Pancreas (tissue), 10 donors: ENCODE measurements around the gene CDC23. TPM values are rescaled to one million over a fixed set of nuclear protein-coding genes. Genes with fewer than 3 reads are reported as not detected.

Experiments
- ATAC-seq, 4 donors: fragments of 200-7000 bp; cut with Tn5 transposase; one replicate each; pipeline versions ENCODE4 v1.8.0 to v1.9.1; 2020; ENCODE audit warnings: mild to moderate bottlenecking in 4 of 4, moderate library complexity in 4 of 4
- DNase-seq, 6 donors: peaks; one replicate each; pipeline ENCODE4 v3.0.0-alpha.2; 2020
- FAIRE-seq: peaks from 2 replicates; lab custom pipeline; 2012; peaks lifted over from hg19 to GRCh38; lab: Jason Lieb, UNC
- H3K27ac ChIP-seq, 4 donors: fragments of 200-600 bp; sonication (generic); 1 replicate in 3 of 4; 2 replicates in 1 of 4; pipeline versions ENCODE4 v1.5.0 to v1.8.0; 2020
- H3K27me3 ChIP-seq, 4 donors: fragments of 200-600 bp; one replicate each; pipeline ENCODE4 v1.8.0; 2021
- H3K36me3 ChIP-seq, 3 donors: fragments of 200-600 bp; sonication (generic) in 1 of 3; one replicate each; pipeline versions ENCODE4 v1.5.0 to v1.8.0; 2020 to 2021
- H3K4me1 ChIP-seq, 3 donors: fragments of 200-600 bp; one replicate each; pipeline ENCODE4 v1.8.0; 2021
- H3K4me3 ChIP-seq, 4 donors: fragments of 200-600 bp; sonication (generic) in 2 of 4; one replicate each; pipeline versions ENCODE4 v1.5.0 to v1.8.0; 2020 to 2021
- H3K9me3 ChIP-seq, 4 donors: fragments of 200-600 bp; one replicate each; pipeline ENCODE4 v1.8.0; 2021
- WGBS, 2 donors: extraction: QIAGEN DNeasy Blood & Tissue Kit; methylation state at CpG; one replicate each; pipeline ENCODE4 v1.1.7; 2013; 5-methylcytosine and 5-hydroxymethylcytosine counted together
- intact Hi-C, 3 donors: fragments of 100-400 bp; cut with DNase I; formaldehyde crosslinking; loops; one replicate each; pipeline versions ENCODE4 v1.11.1 to v1.14.2; 2022
- polyA plus RNA-seq, 2 donors: library from polyadenylated mRNA; stranded (reverse); fragments of 200-250 nt; gene quantifications; one replicate each; pipeline ENCODE4 v1.2.3, GENCODE V29; 2013
- total RNA-seq, 6 donors: library from RNA; stranded (reverse); fragmentation: NEBNext Ultra II Directional in 4 of 6; extraction: Animal tissue kit (Norgen Biotek cat#: 25700) in 4 of 6; gene quantifications; one replicate each; pipeline versions ENCODE4 v1.2.1 to v1.2.4, GENCODE V29; 2021 to 2023
- TF ChIP-seq, protein P1 (sequence below), 4 donors: fragments of 200-600 bp; sonication (generic) in 3 of 4; IDR thresholded peaks; one replicate each; pipeline versions ENCODE4 v1.5.0 to v1.8.0; 2021; ENCODE audit warnings: antibody characterized with exemption in 4 of 4
- donor health status: healthy with polysubstance abuse.
- donor health status: DM: no; HTN: no; CAD: no; lungs with moderate emphysema.
- donor health status: DM: no; HTN: no; CAD: no.
- donor health status: control.
- donor health status: control.
- donor health status: Bipolar disorder and iron deficiency.
- donor health status: DM: yes; HTN: yes; CAD: no.
- donor health status: DM: no; HTN: no; CAD: no.
- donor health status: DM: no; HTN: no; CAD: no.
- donor health status: DM: yes; HTN: yes; CAD: no.

The CDC23 gene
- total and polyA plus RNA-seq, 8 donors: 4.8 to 12.1 (median 8.1) TPM

DNA sequence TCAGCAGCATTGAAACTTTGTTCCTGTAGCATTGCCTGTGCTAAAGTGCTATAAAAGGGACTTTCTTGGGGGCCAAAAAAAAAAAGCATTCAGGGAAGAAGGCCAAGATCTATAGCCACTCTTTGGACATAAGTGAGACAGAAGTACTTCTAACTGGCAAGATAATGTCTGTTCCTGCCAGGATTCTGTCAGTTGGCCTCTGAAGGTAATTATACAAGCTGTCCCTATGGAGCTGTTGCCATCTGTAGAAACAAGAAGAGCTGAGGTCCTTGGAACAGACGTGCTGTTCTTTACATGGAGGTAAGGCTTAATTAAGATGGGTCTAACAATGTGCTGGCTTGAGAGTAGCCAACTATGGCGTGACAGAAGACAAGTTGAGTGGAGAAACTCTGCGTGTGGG is 24.5 kb downstream of the CDC23 start:
- FAIRE-seq (no peak), DNase-seq (no peak), ATAC-seq (no peak)
- Histone ChIP-seq H3K36me3 (peaks cover 0 to 53% (median 5%) of the 10 kb centered on the region in 3 donors), H3K4me3 (no peak overlapping the region), H3K4me1 (no peaks in the 10 kb centered on the region), H3K27ac (no peak overlapping the region), H3K27me3 (no peaks in the 10 kb centered on the region), H3K9me3 (no peaks in the 10 kb centered on the region)
- TF ChIP-seq, protein P1, sequence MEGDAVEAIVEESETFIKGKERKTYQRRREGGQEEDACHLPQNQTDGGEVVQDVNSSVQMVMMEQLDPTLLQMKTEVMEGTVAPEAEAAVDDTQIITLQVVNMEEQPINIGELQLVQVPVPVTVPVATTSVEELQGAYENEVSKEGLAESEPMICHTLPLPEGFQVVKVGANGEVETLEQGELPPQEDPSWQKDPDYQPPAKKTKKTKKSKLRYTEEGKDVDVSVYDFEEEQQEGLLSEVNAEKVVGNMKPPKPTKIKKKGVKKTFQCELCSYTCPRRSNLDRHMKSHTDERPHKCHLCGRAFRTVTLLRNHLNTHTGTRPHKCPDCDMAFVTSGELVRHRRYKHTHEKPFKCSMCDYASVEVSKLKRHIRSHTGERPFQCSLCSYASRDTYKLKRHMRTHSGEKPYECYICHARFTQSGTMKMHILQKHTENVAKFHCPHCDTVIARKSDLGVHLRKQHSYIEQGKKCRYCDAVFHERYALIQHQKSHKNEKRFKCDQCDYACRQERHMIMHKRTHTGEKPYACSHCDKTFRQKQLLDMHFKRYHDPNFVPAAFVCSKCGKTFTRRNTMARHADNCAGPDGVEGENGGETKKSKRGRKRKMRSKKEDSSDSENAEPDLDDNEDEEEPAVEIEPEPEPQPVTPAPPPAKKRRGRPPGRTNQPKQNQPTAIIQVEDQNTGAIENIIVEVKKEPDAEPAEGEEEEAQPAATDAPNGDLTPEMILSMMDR (IDR thresholded peaks at IDR 0.05): no peak
- intact Hi-C loops: no loop called here
- 84 to 91% methylated on average over 3 of the region's 3 CpGs for WGBS, 2 donors

DNA sequence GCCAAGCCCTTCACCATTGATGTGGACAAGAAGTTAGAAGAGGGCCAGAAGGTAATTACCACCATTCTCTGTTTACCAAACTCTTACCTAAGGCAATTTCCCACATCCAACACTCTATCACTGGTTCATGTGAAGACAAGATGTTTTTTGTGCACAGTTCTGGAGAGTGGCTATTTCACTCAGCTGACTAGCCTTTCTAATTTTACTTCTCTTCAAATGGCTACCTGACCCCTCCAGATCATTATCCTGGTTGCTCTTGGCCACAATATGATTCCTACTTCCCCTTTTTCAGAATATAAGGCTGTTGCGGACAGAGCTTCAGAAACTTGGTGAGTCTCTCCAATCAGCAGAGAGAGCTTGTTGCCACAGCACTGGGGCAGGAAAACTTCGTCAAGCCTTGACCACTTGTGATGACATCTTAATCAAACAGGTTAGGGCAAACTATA is 27.1 kb downstream of the CDC23 start:
- FAIRE-seq (no peak), DNase-seq (no peak), ATAC-seq (no peak)
- H3K9me3 ChIP-seq: no peaks in the 10 kb centered on the region
- H3K36me3 ChIP-seq: peaks cover 0 to 34% (median 5%) of the 10 kb centered on the region in 3 donors
- no peak overlapping the region for H3K27ac ChIP-seq
- TF ChIP-seq, protein P1 (IDR thresholded peaks at IDR 0.05): no peak
- intact Hi-C loops: no loop called here
- no peak overlapping the region for H3K4me3 ChIP-seq
- H3K4me1 ChIP-seq: no peaks in the 10 kb centered on the region
- H3K27me3 ChIP-seq: no peaks in the 10 kb centered on the region
- WGBS, 2 donors: 90 to 95% methylated on average over 2 of the region's 2 CpGs

DNA sequence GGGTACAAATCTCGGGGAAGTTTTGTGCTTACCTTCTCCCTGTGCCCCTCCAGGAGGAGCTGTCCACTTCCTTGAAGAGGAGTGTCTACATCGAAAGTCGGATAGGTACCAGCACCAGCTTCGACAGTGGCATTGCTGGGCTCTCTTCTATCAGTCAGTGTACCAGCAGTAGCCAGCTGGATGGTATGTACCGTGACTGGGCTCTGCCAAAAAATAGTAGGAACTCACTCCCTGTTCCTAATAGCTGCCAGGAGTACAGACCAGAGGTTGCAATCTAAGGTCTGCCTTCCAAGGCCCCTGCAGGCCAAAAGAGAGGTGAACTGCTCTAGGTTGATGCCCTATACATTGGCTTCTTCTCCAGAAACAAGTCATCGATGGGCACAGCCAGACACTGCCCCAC is 30.3 kb downstream of the CDC23 start:
- H3K36me3 ChIP-seq: peaks cover 0 to 11% (median 0%) of the 10 kb centered on the region in 3 donors

DNA sequence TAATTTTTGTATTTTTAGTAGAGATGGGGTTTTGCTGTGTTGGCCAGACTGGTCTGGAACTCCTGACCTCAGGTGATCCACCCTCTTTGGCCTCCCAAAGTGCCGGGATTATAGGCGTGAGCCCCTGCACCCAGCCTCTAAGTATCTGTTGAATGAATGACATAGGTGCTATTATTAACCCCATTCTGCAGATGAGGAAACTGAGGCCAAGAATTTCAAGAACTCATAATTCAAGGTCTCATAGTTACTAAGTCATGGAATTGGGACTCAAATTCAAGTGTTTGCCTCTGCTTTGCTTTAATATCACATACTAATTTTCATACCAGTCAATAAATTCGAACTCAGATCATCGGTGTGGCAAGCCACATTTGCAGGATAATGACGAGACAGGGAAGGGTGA is 32.3 kb downstream of the CDC23 start:
- intact Hi-C loops: no loop called here
- no peak overlapping the region for H3K4me3 ChIP-seq
- no peak for DNase-seq
- H3K27me3 ChIP-seq: no peaks in the 10 kb centered on the region
- no peak for ATAC-seq
- TF ChIP-seq, protein P1 (IDR thresholded peaks at IDR 0.05): no peak
- no peak overlapping the region for H3K27ac ChIP-seq
- WGBS, 2 donors: 76 to 83% methylated on average over 5 of the region's 5 CpGs
- H3K36me3 ChIP-seq: peaks cover 0 to under 1% (median 0%) of the 10 kb centered on the region in 3 donors
- no peaks in the 10 kb centered on the region for H3K9me3 ChIP-seq
- peaks cover 0 to 7% (median 7%) of the 10 kb centered on the region in 3 donors for H3K4me1 ChIP-seq
- no peak for FAIRE-seq

More for the DNA sequence above, 30.3 kb downstream of the CDC23 start:
- intact Hi-C loops: no loop called here
- Histone ChIP-seq H3K27me3 (no peaks in the 10 kb centered on the region), H3K27ac (no peak overlapping the region), H3K9me3 (no peaks in the 10 kb centered on the region), H3K4me3 (no peak overlapping the region), H3K4me1 (peaks cover 0 to 3% (median 0%) of the 10 kb centered on the region in 3 donors)
- FAIRE-seq (no peak), DNase-seq (no peak), ATAC-seq (no peak)
- TF ChIP-seq, protein P1 (IDR thresholded peaks at IDR 0.05): no peak
- 80 to 91% methylated on average over 6 of the region's 6 CpGs for WGBS, 2 donors

DNA sequence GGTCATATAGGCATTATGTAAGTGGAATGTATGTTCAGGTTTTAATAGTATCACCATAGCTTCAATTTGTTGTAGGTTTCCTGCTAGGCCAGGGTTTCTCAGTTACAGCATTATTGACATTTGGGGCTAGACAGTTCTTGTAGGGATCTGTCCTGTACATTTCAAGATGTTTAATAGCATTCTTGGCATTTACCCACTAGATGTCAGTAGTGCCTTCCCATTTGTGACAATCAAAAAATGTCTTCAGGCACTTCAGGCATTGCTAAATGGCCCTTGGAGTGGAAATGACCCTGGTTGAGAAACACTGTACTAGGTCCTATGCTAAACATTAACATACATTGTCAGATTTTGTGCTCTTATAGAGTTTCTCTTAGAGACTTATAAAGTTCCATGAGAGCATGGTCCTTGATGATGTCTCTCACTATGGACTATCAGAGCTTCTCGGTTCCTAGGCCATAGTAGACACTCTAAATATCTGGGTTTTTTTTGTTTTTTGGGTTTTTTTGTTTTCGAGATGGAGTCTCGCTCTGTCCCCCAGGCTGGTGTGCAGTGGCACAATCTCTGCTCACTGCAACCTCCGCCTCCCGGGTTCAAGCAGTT is 32.8 kb downstream of the CDC23 start:
- FAIRE-seq (no peak), DNase-seq (no peak), ATAC-seq (no peak)
- Histone ChIP-seq H3K4me3 (no peak overlapping the region), H3K9me3 (no peaks in the 10 kb centered on the region), H3K27me3 (no peaks in the 10 kb centered on the region), H3K4me1 (peaks cover 0 to 7% (median 7%) of the 10 kb centered on the region in 3 donors), H3K27ac (no peak overlapping the region), H3K36me3 (peaks cover 0 to 4% (median 0%) of the 10 kb centered on the region in 3 donors)
- WGBS, 2 donors: 71 to 74% methylated on average over 5 of the region's 5 CpGs
- TF ChIP-seq, protein P1 (IDR thresholded peaks at IDR 0.05): no peak
- intact Hi-C loops: no loop called here
